ENCODE data around the gene CHL1.

Gene CHL1

DNA sequence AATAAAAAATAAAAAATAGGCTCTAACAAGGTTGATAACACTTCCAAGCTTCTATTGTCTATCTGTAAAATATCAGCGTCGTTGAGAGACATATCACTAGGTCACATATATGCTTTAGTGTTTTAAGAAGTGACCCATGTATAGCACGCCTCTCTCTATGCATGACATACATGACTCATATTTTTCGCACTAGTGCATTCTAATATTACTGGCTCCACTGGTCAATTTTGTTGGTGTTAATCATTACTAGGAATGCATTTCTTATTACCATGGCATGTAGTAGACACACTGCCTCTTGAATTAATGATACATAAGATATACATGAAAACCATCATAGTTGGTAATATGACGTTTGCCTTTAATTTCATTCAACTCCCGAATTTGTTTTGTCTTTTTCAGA lies 203.1 kb downstream of the CHL1 start:
- DNase-seq (ENCODE audit: low read depth): no peak

DNA sequence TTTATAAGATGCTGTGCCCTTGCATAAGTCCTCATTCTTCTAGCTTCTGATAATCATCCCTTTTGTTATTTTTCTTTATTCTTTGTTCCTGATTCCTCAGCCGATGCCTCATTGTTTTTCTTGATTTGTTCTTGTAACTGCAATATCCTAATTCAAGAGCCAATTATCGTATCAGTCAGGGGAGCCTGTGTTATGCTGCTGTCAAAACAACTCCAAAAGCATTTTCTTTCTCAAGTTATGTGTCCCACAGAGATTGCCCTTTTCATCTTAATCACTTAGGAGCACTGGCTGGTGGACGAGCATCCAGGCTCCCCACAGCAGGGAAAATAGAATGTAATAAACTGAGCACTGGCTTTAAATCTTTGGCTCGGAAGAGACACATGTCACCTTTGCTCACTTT lies 207.3 kb downstream of the CHL1 start:
- DNase-seq (ENCODE audit: low read depth): no peak

DNA sequence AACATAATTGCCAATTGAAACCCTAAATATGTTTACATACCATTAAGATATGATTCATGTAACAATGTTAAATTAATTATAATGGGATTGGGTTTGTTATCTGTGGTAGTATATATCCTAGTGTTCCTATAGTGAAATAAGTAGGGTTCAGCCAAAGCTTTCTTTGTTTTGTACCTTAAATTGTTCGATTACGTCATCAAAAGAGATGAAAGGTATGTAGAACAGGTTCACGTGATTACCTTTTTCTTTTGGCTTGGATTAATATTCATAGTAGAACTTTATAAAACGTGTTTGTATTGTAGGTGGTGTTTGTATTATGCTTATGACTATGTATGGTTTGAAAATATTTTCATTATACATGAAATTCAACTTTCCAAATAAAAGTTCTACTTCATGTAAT lies 212.4 kb downstream of the CHL1 start:
- DNase-seq (ENCODE audit: low read depth): no peak

DNA sequence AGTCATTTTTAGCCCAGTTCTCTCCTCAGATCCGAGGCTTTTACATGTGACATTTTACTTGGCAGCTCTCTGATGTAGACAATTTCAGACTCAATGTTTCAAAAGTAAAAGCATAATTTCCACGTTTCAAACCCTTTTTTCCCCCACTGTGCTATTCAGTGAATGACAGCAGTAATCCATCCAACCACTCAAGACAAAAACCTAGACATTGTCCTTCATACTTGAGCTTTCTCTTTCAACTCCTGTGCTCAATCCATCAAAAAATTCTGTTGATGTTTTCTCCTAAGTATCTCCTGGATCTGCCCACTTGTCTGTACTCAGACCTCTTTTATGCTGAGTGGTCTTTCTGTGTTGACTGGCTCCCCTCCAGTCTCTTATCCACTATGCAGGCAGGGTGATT lies 214.7 kb downstream of the CHL1 start:
- DNase-seq (ENCODE audit: low read depth): no peak

DNA sequence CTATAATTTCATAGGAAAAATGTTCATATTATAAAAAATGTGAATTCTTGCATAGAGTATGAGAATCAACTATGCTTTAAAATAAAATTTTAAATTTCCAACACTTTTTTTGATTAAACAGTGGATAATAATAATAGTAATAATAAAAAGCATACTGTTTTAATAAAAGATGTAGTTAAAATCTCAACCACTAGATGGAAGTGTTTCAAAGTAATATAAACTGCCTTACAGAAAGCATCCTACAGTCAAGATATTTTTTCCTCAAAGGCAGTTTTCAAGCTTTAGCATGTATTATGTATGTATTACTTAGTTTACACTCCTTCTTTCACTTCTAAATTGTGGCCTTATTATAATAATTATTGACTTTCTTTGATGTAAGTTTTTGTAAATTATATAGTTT lies 217.5 kb downstream of the CHL1 start:
- DNase-seq (ENCODE audit: low read depth): no peak

DNA sequence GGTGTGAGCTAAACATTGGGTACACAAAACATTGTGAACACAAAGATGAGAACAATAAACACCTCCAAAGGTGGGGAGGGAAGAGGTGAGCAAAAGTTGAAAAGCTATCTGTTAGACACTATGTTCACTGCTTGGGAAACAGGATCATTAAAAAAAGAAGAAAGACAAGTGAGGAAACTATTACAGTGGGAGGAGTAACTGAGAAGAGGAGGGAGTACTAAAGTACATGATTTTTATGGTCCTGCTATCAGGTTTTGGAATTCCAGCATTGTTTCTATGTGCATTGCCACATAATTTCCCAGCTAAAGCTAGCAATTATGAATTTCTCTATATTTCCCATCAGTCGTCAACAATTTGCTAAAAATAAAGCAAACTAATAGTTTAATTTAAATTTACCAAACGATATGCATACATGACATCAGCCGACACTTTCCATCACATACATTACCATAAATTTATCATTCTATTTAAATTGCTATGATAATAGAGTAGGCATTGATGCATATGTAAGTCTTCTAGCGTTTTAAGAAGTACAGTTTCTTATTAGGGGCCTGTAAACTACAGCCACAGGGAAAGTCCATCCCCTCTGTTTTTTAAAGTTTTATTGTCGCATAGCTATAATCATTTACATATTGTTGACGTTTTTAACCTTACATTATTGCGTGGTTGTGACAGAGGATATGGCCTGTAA lies 221.8 kb downstream of the CHL1 start:
- DNase-seq (ENCODE audit: low read depth): no peak

DNA sequence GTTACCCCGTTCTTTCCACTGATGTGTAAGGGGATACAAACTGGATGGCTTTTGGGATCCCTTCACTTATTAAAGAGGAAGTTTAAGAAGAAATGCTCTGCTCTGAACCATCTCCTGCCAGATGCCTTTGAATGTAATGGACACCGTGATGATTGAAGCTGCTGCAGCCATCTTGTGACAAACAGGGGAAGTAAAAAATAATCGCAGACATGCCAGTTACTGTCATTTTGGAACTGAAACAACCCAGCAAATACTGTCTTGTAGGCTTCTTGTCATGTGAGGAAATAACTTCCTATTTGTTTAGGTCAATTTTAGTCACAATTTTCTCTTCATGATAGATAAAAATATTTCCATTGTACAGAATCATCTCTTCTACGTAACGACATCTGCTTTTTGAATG lies 224.0 kb downstream of the CHL1 start:
- no peak for DNase-seq (ENCODE audit: low read depth)

DNA sequence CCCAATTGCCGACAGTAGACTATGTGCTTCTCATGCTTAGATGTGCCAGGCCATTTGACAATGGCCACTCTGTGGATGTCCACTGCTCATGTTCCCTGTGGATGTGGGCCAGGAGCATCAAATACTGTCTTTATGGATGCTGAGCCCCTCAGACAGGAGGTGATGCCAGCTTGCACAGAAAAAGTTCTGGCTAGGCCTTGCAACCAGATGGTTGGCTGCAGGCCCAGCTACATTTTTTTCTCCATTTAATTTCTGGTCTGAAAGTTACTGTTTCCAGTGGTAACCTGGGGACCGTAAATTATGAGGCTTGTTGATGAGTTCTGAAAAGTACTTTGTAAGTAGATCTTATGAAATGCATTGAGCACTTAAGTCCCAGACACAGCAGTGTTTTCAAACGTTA lies 228.5 kb downstream of the CHL1 start:
- no peak for DNase-seq (ENCODE audit: low read depth)

DNA sequence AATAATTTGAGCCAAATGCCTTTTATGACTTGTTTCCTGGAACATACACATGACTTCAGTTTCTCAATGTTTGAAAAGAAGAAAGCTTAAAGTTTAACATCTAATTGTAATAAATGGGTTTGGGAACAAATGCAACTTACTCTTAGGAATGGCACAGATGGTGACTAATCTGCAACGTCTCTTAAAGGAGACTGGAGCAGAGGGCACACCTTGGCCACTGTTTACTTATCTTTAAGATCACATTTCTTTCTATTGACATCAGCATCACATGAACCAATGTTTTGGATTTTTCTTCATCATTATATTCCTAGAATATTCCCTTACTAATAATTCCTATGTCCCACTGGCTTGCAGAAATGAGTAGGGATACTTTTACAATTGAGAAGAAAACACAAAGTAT lies 229.5 kb downstream of the CHL1 start:
- DNase-seq (ENCODE audit: low read depth): no peak

DNA sequence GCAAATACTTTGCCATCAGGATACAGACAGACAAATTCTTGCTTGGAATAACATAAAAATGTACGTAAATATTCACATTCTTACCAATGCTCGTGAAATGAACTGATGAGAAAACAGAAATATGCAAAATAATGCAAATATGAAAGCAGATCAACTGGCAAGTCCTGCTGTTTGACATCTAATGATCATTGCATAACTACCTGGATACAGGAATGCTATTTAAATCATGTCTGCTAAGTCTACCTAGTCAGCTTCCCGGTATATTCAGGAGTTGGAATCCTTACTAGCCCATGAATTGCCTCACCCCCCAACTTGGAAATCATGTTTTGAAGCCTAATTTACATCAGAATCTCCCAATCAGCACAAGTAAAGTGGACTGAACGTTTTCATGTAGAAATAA lies 230.6 kb downstream of the CHL1 start:
- no peak for DNase-seq (ENCODE audit: low read depth)

DNA sequence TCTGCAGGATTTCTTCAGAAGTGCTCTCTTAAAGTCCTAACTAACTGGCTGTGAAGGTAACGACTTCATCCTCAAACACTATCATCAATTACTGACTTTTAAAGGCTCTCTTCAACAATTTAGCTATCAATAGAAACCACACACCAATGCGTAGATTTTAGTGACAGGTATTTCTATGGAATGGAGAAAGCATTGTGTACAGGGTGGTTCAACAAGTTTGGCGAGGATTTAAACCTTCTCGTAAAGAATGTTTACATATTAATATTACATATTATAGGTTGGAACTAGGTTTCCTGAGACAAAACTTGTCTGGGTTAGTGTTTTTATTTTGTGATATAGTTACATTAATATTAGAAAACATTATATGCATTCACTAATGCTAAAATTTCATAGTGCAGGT lies 233.6 kb downstream of the CHL1 start:
- DNase-seq (ENCODE audit: low read depth): no peak

DNA sequence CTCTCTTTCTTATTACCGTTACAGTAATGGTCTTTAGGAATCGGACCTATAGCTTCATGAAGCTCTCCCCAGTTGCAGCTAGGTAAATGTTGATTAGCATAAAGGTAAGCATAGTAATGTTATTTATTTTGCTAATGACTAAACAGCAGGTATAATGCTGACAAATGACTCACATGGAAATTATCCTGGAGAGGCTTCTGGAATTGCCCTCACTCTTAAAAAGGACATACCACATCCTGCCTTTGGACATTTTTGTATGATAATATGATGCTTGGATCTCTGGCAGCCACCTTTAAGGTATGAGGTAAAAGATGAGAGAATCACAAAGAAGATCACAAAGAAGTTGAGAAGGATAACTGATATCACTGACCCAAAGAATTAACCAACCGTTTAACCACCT lies 238.6 kb downstream of the CHL1 start:
- no peak for DNase-seq (ENCODE audit: low read depth)

DNA sequence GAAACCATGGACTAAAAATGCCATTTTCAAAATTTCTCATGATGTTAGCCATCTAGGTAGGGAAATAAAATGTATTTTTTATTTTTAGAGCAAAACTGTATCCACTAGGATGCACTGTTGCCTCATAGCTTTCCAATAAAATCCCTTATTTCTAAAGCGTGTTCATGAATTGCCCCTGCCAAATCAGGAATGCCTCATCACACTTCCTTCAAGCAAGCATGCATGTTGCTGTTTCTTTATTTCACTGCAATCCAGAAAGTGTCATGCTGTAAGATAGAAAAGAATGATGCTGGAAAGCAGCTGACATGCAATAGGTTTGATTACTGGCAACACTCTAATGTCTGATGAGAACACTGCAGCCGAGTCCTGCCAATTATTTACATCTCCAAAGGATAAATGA lies 239.5 kb downstream of the CHL1 start:
- DNase-seq (ENCODE audit: low read depth): no peak

DNA sequence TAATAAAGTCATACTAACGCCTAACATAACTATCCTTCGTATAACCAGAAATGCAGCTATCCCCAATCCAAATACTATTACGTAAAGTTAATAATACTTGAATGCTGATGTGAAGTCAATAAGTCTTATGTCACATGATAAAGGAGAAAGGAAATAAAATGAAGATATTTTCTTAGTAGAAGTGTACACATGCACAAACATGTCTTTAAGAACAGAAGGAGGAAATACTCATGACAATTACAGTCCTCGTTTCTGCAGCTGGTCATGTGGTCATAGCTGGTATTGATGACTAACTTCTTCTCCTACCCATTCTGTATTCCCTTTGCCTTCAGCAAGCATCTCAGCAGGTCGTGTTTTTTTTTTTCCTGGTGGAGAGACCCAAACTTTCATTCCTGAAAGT lies 244.3 kb downstream of the CHL1 start:
- no peak for DNase-seq (ENCODE audit: low read depth)

DNA sequence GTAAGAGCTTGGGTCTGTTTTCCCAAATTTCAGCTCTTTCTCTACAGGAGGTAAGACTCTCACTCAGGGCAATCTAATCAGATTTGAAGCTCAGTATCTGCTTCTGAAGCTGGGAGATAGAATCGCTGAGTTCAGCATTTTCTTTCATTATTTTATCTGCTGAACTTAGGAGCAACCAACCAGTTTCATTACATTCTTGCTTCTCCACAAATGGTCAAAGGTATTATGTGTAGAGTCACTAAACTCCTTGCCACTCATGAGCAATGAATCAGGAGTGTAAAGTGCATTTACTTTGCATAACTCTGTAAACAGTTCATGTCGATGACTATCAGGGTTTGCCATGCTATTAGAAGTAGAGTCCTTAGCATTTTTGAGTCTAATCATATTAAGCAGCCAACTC lies 249.4 kb downstream of the CHL1 start:
- no peak for DNase-seq (ENCODE audit: low read depth)

DNA sequence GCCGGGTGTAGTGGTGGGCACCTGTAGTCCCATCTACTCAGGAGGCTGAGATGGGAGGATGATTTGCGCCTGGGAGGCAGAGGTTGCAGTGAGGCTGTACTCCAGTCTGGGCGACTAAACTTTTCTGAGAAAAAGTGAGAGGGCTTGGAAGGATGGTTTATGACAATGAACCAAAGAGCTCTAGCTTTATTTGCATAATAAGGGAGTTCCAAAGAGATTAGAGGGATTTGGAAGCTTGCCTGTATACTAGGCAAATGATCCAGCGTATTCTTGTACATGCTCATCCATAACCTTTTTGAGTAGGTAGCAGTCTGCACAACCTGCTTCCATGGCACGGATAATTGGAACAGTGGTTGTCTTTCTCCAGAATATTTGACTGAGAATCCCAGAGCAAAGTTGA lies 251.1 kb downstream of the CHL1 start:
- DNase-seq (ENCODE audit: low read depth): no peak

DNA sequence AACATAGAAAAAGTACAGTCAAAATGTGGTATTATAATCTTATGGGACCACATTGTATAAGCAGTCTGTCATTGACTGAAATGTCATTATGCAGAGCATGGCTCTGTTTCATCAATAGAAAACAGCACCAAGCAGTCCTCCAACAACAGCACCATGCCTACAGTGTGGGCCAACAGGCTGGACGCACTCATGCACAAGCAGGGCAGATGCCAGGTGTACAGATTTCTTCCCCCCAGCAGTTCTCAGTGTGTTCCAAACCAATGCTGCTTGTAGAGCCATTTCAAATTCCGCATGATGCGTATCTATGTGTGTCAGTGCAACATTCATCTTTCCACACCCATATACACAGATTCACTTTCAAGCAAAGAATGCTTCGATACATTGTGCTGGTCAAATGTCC lies 253.1 kb downstream of the CHL1 start:
- DNase-seq (ENCODE audit: low read depth): no peak

DNA sequence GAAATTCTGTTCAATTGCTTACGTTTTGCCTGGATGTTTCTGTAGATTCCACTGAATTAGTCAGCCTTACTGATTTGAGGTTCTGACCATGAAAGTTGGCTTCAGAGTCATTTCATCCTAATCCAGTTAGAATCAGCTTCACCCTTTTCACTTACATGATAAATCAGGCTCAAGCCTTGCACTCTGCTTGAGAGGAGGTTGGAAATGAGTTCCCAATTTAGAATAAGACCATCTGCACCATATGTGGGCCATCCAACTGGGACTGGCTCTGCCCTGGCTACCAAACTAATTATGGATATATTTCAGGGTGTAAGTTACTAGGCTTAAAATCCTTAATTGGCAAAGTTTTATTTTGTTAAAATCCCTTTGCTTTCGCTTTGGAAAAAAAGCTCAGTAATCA lies 255.7 kb downstream of the CHL1 start:
- DNase-seq (ENCODE audit: low read depth): no peak

DNA sequence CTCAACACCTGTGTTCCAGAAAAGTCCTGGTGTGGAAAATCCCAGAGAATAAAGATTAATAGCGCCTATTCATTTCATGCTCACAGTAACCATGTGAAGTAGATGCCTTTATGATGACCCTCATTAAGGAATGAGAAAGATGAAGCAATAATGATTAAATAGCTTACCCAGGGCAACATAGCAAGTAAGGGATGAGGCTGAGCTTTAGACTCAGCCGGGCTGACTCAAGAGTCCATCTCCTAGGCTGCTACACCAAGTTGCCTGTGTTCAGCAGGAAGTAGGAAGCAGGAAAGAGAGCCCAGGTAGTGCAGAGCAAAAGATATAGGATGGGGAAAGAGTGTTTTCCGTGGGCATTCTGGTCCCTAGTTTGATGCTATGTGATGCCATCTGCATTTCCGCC lies 256.5 kb downstream of the CHL1 start:
- DNase-seq (ENCODE audit: low read depth): no peak

DNA sequence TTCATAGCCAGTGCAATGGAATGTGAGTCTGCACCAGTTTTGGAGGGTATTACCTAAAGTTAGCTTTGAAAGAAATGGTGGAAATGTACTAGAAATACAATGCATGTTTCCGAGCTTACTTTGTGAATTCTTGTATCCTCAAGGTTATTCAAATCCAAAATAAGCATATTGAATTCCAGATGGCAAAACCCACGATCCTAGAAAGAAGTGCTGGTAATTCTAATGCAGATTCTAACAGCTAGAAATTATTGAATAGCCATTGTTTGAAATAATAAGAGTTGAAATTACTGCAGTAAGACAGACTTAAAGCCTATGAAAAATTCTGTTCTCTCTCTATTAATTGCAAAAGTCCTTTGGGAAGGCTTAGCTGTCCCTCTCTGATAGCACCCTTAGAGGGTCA lies 258.4 kb downstream of the CHL1 start:
- DNase-seq (ENCODE audit: low read depth): no peak

DNA sequence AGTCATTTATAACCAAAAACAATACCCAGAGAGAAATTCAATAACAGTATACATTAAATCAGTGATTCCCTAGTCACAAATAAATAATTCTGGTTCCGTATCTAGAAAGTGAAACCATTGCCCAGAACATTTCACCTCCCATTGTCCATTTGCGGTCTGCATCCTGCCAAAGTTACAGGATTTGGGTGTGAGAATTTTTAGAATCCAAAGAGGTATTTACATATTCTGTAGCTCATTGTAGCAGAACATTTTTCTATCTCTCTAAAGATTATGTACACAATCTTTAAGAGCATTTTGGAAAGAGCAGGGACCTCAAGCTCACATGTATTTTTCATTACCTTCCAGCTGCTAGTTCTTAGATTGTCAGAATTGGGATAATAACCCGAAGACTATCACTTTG lies 261.6 kb downstream of the CHL1 start:
- DNase-seq (ENCODE audit: low read depth): no peak

DNA sequence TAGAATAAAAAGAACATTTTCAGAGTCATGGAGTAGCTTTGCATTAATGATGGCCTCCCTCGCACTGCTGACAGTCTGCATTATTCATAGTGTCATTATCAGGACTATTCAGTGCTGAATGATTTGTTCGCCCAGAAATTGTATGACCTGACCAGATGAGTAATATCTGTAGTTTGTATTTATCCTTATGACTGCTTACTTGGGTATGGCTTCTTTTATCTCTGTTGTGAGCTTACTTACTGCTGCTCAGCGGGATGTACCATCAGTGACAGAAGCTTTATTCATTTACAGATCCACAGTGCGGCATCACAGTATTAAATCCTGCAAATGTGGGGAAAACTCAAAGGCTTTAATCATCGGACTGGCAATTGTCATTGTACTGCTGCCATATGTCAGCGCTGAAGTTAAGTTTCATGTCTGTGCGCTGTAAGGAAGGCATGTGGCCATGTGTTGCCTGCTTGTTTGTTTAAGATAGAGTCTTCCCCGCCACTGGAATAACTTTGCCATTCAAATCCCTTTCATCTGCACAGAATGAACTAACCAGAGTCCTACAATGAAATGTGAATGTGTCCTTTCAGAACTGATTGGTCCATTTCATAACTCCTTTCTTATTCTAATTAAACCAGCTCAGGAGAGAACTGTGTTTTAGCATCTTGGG lies 262.2 kb downstream of the CHL1 start:
- DNase-seq (ENCODE audit: low read depth): no peak

Data from CMK (cell line).